H54 (cell line): ENCODE measurements around the gene ANLN.

ENCODE experiments used
- DNase-seq: peaks from one replicate; pipeline ENCODE4 v3.0.0; 2011; ENCODE audit warnings: low spot score, mixed read lengths; ENCODE audit not compliant: insufficient read length
- FAIRE-seq: peaks from 3 replicates; lab custom pipeline; 2011; peaks lifted over from hg19 to GRCh38; lab: Jason Lieb, UNC
- POLR2A ChIP-seq: IDR thresholded peaks from 2 replicates; pipeline ENCODE4 v1.6.1; 2011; ENCODE audit warnings: low read depth, mild to moderate bottlenecking, low read length

The ANLN gene, protein sequence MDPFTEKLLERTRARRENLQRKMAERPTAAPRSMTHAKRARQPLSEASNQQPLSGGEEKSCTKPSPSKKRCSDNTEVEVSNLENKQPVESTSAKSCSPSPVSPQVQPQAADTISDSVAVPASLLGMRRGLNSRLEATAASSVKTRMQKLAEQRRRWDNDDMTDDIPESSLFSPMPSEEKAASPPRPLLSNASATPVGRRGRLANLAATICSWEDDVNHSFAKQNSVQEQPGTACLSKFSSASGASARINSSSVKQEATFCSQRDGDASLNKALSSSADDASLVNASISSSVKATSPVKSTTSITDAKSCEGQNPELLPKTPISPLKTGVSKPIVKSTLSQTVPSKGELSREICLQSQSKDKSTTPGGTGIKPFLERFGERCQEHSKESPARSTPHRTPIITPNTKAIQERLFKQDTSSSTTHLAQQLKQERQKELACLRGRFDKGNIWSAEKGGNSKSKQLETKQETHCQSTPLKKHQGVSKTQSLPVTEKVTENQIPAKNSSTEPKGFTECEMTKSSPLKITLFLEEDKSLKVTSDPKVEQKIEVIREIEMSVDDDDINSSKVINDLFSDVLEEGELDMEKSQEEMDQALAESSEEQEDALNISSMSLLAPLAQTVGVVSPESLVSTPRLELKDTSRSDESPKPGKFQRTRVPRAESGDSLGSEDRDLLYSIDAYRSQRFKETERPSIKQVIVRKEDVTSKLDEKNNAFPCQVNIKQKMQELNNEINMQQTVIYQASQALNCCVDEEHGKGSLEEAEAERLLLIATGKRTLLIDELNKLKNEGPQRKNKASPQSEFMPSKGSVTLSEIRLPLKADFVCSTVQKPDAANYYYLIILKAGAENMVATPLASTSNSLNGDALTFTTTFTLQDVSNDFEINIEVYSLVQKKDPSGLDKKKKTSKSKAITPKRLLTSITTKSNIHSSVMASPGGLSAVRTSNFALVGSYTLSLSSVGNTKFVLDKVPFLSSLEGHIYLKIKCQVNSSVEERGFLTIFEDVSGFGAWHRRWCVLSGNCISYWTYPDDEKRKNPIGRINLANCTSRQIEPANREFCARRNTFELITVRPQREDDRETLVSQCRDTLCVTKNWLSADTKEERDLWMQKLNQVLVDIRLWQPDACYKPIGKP

DNA sequence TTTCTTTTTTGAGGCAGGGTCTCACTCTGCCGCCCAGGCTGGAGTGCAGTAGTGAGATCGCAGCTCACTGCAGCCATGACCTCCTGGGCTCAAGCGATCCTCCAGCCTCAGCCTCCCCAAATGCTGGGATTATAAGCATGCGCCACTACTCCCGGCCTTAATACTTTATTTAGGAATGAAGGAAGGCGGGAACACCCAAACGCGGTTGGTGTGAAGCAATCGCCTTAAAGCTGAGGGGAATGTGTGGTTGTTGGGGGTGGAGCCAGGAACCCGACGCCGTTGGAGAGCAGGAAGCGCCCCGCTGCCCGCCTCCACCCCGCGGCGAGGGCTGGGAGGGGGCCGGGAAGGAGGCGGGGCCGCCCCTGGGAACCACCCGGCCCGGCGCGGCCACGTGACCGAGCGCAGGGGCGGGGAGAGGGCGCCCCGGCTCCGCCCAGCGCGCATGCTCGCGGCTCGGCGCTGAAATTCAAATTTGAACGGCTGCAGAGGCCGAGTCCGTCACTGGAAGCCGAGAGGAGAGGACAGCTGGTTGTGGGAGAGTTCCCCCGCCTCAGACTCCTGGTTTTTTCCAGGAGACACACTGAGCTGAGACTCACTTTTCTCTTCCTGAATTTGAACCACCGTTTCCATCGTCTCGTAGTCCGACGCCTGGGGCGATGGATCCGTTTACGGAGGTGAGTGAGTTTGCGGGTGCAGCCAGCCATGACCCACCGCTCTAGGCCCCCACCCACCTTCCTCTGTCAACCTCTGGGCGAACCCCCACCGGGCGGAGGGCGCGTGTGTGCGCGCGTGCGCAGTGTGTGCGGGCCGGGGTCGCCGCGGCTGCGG, at the start of gene ANLN:
Gene ANLN (plus strand): TSS at position 492 of the 828 bp plus-strand sequence. CDS start 165 bp downstream, at position 657.
- peak; percentile 94 for DNase-seq
- peak; percentile 82 for TF ChIP-seq POLR2A
- FAIRE-seq: peak; percentile 78

DNA sequence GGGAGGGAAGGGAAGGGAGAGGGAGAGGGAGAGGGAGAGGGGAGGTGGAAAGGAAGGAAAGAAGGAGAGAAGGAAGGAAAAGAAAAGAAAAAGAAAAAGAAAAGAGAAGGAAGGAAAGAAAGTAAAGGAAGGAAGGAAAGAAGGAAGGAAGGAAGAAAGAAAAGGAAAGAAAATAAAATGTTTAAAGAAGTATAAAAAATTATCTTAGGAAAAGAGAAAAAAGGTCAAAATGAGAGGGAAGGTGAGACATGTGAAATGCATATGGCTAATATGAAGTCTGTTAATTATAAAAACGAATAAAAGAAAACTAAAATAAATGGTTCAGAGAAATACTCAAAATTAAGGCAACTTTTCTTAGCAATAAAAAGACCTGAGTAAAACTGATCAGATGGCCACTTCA, 46.1 kb upstream of the ANLN start:
- no peak for FAIRE-seq
- TF ChIP-seq POLR2A: no peak
- no peak for DNase-seq

DNA sequence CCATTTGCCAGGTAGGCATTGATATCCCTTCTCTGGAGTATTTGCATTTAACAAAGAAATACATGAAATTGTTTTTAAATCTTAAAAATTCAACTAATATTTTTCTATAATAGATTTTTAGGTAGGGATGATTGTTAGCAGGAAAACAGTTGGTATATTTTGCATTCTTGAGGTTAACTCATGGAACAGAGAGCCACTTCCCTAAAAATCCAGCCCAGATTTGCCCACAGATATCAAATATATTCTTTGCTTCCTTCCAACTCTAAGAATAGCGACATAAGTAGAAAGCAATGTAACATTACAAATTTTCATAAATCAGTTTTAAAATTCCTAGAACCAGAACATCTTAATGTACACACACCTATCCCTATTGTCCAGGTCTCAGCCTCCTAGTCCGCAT, 45.0 kb upstream of the ANLN start:
- no peak for DNase-seq
- no peak for FAIRE-seq

DNA sequence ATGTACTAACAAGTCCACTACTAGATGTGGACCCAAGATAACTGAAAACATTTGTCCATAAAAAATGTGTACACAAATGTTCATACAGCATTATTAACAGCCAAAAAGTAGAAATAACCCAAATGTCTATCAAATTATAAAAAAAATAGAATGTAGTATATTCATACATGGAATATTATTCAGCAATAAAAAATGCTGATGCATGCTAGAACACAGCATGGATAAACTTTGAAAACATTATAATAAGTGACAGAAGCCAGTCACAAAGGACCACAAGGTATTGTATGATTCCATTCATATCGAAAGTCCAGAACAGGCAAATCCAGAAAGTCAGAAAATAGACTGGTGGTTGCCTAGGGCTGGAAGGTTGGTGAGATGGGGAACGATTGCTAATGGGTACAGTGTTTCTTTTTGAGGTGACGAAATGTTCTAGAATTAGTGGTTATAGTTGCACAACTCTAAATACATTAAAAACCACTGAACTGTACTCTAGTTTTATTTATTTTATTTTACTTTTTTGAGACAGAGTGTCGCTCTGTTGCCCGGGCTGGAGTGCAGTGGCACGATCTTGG, 43.3 kb upstream of the ANLN start:
- no peak for FAIRE-seq
- DNase-seq: no peak
- TF ChIP-seq POLR2A: no peak

More for the DNA sequence above, 45.0 kb upstream of the ANLN start:
- no peak for TF ChIP-seq POLR2A

DNA sequence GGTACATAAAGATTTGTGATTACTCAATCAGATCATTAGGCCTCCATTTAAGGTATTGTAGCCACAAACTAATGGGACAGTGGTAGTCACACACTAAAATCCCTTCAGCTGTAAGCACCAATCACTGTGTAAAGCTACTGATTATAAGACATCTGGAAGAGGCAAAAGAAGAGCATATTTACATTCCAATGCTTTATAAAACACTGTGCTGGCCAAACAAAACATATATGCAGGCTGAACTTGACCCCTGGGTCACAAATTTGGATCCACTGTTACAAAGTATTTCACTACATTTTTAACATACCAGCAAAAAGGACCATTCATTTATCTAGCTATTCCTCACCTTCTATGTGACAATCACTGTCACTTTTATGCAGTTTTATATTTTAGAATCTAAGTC, 41.4 kb upstream of the ANLN start:
- no peak for TF ChIP-seq POLR2A
- DNase-seq: no peak
- peak; percentile 92 for FAIRE-seq

DNA sequence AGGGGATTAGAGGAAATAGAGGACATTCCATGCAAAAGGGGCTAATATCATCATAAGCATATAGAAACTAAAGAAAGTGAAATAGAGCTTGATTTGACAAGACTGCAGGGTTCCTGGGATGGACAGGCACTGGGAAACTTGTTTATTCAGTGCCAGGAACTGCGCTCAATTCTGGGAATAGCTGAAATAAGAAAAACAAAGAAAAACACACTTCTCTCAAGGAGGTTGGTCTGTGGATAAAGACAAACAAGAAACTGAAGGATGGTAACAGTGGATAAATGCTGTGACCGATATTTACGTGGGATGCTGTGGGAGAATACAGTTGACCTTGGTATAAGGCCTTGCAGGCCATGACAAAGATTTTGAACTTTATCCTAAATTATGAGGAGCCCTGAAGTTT, 40.9 kb upstream of the ANLN start:
- TF ChIP-seq POLR2A: no peak
- FAIRE-seq: peak; percentile 43
- no peak for DNase-seq

DNA sequence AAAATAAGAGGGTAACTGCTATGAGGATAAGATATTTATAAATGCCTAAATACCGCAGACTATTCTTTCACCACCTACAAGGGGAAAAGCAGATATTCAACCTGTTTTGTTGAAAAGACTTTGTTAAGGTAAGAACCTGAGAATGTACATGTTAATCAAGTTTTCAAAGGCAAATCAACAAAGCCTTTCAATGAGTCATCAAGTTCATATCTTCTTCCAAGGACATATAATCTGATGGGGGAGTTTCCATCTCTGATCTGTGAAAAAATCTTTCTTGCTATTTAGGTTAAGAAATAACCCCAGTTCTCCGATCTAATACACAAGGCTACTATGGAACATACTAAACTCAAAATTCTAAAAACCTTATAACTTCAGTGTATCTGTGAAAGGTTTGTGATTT, 40.0 kb upstream of the ANLN start:
- no peak for DNase-seq
- peak; percentile 43 for FAIRE-seq
- TF ChIP-seq POLR2A: no peak

DNA sequence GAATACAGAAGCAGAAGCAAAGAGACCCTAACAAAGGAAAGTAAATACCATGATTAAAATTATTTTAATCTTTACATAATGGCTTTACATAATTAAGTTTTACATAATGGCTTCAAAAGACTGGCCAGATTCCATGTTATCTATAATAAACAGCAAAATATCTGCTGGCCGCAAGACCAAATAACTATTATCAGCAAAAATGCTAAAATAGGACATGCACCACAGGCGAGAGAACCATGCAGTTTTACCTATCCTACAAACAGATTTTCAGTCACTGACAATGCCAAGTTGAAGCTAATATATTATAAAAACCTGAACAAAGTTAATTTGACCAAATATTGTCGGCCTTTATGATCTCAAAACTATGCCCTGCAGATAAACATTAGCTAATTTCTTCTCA, 34.2 kb upstream of the ANLN start:
- TF ChIP-seq POLR2A: no peak
- no peak for FAIRE-seq
- no peak for DNase-seq

DNA sequence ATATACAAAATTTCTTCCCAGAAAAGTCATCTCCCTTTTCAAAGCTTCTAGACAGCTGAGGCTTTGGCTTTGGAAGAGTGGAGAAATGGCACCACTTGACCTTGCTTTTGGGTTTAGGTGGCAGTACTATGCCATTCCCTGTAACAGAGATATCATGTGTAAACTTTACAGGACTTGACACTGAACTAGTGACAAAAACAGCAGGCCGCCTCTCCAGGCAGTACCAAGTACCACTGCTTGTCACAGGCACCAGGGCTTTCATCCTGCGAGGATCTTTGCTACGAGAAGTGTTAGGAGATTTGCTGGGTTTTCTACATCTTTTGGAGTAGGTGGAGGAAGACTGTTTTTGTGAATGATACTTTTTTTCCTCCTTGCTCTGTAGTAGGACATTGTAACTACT, 32.6 kb upstream of the ANLN start:
- FAIRE-seq: no peak
- DNase-seq: no peak
- TF ChIP-seq POLR2A: no peak

DNA sequence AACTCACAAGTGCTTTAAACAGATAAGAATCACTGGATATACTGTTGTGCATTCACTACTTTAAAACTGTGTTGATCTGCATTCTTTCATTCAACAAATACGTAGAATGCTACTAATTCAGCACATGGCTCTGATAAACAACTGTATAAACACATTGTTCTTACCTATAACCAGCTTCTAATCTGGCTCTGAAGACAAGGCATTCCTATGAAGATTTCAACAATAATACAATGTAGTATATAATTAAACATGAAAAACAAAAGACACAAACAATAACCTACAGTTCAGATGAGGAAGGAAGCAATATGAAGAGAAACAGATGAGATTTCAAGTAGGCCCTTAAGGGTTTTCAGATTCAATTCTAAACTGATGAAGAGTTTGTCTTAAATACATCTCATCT, 31.1 kb upstream of the ANLN start:
- no peak for TF ChIP-seq POLR2A
- DNase-seq (no peak), FAIRE-seq (peak; percentile 65)

DNA sequence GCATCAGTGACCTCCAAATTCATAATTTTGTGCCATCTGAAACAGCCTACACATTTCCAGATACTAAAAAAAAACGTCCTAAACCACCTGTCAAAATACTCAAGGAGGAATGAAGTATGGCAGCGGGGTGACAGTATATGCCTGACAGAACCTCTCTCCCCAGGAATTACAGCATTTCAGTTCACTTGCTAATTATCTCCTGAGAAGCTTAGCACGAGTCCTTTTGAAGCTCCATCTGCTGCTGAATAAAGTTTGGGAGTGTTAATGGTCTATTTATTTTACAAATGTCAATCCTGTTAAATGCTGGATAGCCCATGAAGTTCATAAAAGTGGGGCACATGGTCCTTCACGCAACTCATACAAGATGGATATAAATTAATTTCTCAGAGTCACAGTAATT, 29.4 kb upstream of the ANLN start:
- TF ChIP-seq POLR2A: no peak
- no peak for FAIRE-seq
- no peak for DNase-seq

DNA sequence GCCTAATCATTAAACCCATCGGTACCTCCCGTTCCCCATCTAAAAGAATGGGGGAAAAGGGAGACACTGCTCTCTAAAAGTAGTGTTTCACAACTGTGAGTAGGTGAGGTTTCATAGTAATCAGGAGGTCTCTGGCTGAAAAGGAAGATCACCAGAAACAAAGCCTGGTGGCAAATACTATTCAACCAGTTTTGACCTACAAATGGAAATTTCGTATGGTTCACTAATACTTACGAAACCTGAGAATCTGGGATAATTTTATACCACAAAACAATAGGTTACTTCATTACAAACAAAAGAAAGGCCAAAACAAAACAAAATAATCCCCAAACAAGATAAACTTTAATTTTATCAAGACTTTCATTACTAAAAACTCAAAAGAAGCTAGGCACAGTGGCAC, 28.4 kb upstream of the ANLN start:
- no peak for DNase-seq
- no peak for FAIRE-seq
- no peak for TF ChIP-seq POLR2A

DNA sequence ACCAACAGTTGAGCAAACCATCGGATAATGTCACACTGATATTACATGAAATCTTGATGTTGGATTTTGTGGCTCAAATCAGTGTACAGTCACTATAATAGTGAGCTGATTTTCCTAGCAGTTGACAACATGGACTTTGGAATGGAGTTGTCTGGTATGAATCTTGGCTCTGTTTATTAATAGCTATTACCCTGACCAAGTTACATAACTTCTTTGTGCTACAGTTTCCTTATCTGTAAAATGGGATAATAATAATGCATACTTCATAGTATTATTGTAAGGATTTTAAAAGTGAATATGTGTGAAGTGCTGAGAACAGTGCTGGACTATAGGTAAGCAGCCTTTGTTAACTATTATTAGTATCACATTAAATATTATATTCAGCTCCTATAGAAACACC, 26.1 kb upstream of the ANLN start:
- DNase-seq (no peak), FAIRE-seq (no peak)
- TF ChIP-seq POLR2A: no peak
